Activated gamma-delta T cell treated with anti-CD3 and anti-CD28 coated beads, Interleukin-2, amount 50 U/mL, for 16 hours (primary cell): ENCODE data around the gene SDF2.

Source experiments
- DNase-seq: peaks from one replicate; pipeline ENCODE4 v3.0.0-alpha.2; 2020; ENCODE audit warnings: low read depth

The SDF2 gene, protein sequence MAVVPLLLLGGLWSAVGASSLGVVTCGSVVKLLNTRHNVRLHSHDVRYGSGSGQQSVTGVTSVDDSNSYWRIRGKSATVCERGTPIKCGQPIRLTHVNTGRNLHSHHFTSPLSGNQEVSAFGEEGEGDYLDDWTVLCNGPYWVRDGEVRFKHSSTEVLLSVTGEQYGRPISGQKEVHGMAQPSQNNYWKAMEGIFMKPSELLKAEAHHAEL

DNA sequence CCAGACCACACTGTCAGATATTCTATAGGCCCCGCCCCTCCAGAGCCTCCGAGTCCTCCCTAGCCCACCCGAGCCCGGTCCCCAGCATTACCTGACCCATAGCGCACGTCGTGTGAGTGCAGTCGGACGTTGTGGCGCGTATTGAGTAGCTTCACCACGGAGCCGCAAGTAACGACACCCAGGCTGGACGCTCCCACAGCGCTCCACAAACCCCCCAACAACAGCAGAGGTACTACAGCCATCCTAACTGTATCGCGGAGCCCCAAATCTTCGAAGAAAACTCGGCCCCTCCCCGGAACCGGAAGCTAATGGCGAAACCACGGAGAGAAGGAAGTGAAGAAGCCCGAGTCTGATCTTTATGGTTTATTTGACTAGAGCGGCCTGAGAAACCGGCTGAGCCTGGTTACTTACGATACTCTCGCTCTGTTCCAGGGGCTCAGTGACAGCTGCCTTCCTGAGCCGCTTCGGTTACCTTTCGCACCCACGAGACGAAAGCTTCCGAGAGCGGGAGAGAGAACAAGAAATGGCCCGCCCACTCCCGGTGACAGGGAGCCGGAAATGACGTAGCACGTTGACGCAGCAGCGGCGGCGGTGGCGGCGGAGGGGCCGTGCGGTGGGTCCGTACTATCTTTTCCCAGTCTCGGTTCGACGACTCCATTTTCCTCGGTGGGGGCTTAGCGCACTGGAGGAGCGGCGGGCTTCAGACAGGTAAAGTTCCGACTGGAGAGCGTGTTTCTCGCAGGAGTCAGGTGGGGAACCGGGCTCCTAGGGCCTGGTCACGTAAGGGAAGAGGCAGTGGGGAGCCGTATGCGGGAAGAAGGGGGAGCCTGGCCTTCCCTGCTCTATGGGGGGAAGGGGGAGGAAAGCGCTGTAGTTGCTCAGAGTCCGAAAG lies at the start of gene SDF2, which contains the start of gene SUPT6H:
Gene SDF2, minus strand, starts transcription at position 272 of the 892 bp plus-strand sequence. Its CDS starts 30 bp downstream, at position 242.
Gene SUPT6H, plus strand, starts transcription at position 571 of the 892 bp plus-strand sequence. CDS start 11,197 bp downstream, outside the sequence.
- DNase-seq, result peak; percentile 91

DNA sequence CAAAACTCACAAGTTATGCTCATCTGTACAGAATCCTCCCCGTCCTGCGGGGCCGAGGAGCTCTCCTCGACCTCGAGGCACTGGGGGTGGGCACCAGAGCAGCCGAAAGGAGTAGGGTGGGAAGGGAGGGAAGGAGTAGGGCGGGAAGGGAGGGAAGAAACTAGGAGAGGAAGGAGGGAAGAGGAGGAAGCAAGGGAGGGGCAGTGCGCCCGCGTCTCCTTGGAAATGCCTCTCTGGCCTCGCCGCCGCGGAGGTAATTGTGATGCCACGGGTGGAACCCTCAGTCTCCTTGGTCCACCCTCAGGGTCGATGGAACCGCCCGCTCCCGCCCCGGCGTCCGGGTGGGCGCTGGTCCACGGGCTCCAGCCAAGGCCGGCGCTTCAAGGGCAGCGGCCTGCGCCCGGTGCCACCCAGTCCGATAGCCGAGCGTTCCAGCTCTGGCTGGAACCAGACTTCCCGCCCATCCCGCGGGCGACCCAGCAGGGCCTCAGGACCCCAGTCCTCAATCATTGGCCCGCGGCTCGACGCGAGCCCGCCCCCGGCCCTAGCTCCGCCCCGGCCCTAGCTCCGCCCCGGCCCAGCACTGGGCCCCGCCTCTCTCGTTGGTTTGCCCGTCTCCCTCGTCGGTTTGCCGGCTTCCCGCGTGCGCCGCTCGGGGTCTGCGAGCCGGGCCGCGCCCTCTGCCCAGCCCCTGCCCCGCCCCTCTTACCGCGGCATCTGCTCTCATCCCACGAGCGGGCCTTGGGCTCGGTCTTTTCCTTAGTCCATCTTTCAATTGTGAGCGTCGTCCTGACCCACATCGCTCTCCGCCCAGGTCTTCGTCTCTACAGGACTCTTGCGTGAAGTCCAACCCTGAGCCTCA lies 49.4 kb upstream of the SDF2 start:
- peak; percentile 76 for DNase-seq

DNA sequence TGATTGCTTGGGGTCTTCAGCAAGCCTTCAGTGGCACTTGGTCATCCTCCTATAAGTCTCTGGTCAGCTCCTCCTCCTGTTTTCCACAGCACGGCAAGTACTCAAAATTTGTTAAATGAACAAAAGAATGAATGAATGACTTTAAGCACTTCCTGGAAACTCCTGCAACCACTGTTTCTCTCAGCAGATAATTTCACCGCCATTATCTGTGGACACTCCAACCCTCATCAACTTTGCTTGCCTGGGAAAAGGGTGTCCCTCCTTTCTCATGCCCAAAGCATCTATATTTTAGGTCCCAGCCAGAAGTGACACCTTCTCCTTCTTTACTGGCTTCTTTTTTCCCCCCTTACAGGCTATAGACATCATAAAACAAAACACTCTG lies 45.6 kb upstream of the SDF2 start:
- no peak for DNase-seq

DNA sequence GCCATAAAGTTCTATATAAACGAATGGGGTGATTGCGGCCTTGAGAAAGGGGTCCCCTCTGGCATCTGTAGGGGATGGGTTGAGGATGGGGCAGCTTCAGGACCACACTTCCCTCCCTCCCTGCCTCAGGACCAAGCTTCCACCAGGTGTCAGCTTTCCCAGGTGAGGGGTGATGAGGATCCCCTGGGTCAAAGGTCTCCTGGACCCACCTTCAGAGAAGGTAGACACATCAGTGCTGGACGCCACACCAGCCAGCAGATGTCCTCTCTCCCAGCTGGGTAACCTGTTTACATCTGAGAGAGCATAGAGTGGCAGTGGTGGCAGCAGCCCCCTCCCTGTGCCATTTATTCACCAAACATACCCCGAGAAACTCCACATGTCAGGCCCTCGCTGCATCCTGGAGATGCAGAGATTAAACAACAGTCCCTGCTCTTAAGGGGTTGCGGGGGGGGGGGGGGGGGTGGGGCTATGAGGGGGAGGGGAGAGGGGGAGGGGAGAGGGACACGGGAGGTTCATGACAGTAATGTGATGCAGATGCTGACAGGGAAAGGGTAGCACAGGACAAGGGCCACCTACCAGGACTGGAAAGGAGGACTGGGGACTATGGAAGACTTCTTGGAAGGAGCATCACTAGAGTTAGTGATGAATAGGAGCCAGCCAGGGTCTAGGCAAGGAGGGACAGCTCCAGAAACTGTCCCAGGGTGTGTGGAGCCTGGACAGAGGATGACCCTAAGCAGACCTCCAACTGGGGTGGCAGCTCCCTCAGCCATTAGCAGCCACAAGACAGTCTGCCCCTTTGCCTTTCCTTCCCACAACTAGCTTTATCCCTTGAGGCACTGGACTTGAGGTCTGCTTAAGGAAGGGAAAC lies 45.0 kb upstream of the SDF2 start:
- DNase-seq, result no peak

GRCh38 chr17:28705728-28706334 lies 44.1 kb upstream of the SDF2 start:
- no peak for DNase-seq

- no peak for DNase-seq
These were observed 43.5 kb upstream of the SDF2 start for GRCh38 chr17:28705074-28705659.

GRCh38 chr17:28704219-28704858 lies 42.6 kb upstream of the SDF2 start:
- no peak for DNase-seq

DNA sequence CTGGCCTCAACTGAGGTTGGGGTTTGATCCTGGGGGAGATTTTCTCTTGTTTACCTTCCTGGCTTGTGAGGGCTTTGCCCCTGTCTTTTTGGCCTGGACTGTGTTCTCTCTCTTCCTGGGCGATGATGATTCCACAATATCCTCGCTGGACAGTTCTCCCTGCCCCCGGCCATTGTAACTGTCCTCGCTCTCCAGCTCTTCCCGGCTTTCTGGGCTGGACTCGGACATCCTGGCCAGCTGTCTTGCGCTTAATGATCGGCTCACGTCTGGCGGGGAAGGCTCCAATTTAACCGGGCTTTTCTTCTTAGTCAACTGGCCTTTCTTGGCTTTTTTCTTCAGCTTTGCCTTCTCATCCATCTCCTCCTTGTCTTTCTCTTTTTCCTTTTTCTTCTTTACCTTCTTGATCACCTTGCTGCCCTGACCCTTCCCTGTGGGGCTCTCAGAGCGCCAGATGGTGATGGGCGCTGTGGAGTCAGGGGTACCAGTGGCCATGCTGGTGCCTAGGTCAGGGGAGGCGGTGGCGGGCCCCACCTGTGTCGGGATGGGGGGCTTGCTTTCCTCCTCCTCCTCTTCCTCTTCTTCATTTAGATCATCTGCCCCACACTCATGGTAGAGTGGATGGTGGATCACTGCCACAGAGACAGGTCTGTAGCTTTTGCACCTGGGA lies 42.0 kb upstream of the SDF2 start:
- no peak for DNase-seq

- DNase-seq, result no peak
These were observed 41.0 kb upstream of the SDF2 start for GRCh38 chr17:28702752-28703150.

DNA sequence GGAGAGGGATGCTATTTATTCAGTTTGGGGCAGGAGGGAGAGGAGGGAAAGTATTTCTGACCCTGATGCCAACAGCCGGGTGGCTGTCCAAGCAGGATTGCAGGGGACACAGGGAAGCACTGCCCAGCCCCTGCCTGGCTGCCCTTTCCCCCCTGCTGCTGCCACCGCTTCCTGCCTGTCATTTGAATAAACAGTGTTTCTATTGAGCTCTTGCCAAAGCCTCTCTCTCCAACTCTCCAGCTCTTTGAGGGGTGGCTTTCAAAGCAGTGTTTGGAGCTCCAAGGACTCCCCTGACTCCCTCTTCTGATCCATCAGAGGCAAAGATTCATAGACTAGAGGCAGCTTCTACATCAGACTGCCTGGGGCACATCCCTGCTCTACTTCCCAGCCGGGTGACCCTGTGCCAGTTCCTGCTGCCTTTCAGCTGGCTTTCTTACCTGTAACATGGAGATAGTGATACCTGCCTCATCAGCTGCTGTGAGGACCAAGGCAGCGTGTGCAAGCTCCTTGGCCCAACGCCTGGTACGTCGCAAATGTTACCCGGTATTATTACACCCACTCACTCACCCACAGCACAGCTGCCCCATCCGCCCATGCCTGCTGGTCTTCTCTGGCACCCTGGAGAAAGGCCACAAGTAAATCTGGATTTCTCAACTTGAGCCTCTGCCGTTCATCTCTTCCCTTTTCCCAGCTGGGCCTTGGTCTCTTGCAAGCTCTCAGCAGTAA lies 40.5 kb upstream of the SDF2 start:
- DNase-seq, result no peak

DNA sequence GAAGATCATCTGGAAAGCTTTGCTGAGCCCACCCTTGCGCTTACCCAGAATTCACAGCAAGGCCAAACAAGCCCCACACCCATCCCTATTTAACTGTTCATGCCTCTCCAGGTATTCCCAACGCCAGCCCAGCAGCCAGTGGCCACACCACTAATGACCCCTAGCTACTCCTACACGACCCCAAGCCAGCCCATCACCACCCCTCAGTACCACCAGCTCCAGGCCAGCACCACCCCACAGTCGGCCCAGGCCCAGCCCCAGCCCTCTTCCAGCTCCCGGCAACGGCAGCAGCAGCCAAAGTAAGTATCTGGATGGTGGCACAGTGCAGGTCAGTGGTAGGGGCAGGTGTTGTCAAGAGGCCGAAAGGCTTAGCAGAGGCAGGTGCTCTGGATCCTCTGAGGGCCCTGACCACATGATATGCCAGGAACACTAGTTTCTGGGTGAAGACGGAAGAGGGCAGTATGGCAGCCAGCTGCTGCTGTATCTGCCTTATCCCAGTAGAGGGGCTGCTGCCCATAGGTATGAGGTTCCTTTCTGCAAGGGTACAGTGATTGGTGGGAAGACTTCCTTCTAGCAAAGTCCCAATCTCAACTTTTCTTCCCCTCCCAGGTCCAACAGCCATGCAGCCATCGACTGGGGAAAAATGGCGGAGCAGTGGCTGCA lies 39.3 kb upstream of the SDF2 start:
- no peak for DNase-seq

- no peak for DNase-seq
These were observed 38.6 kb upstream of the SDF2 start for GRCh38 chr17:28700278-28700677.

DNA sequence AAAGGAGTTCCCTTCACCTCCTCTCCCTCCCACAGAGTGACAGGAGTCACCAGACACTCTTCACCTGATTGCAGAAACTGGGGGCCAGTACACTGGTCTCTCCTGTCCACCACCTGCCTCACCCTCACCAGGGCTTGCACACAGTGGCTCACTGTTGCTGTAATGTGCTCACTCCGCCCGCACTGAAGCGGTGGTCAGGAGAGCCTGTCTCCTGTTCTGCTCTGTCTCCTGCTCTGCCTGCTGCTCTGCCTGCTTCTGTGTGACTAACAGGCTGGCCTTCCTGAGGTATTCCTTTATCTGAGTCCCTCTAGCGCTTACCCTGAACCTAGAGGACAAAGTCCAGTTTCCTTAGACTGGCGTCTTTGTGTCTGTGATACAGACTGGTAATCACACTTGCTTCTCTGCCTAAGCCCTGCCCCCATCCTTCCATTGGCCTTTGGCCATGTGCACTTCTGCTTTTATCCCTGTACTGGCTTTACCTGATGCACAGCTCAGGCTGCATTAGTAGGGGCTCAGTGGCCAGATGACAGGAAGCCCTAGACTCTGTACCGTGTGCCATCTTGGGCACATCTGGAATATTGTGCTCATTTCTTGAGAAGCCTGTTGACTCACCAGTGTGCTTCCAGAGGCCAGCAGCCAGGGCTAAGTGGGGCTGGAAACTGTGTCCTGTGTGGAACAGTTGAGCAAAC lies 36.7 kb upstream of the SDF2 start:
- no peak for DNase-seq

DNA sequence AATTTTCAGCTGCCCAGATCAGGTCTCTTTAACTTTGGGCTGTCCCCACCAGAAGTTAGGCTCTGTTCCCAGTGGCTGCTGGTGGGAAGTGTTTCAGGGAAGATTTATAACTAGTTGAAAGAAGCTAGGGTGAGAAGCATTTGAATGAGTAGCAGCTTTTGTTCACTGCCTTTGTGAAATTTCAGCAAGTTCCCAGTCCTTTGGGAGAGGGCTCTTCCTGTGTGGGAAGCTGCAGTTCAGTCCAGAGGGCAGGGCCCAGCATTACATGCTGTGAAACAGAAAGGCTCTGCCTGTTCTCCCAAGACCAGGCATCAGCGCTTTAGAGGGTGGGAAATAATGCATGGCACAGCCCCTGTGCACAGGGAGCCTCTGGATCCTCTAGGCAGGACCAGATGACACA lies 32.2 kb upstream of the SDF2 start:
- no peak for DNase-seq

DNA sequence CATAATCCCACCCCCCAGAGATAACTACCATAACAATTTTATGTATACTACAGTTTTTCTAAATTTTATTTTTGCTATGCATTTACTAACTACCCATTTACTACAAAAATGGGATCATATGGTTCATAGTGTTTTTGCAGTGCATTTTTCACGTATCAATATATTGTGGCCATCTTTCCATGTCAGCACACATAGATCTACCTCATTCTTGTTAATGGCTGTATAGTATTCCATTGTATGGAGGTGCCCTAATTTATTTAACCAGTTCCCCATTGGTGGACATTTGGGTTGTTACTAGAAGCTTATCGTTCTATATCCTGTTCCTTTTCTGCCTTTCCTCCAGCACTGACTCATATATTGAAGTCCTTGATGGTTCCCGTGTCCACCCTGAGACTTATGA lies 27.3 kb upstream of the SDF2 start:
- no peak for DNase-seq

GRCh38 chr17:28688481-28688880 lies 26.8 kb upstream of the SDF2 start:
- DNase-seq, result no peak

- no peak for DNase-seq
These were observed 24.6 kb upstream of the SDF2 start for GRCh38 chr17:28686296-28686695.

GRCh38 chr17:28685366-28685765 lies 23.7 kb upstream of the SDF2 start:
- no peak for DNase-seq
